Keratinocyte (primary cell): ENCODE measurements around the gene SEBOX. TPM values are rescaled to one million over a fixed set of nuclear protein-coding genes. Genes with fewer than 3 reads are reported as not detected.

ENCODE experiments used
- DNase-seq: peaks from one replicate; pipeline ENCODE4 v3.0.0-alpha.2; 2011; ENCODE audit warnings: low read depth, missing footprints, low spot score
- FAIRE-seq: peaks from 2 replicates; lab custom pipeline; 2011; peaks lifted over from hg19 to GRCh38; lab: Jason Lieb, UNC
- H2AFZ ChIP-seq: 2 replicates; pipeline ENCODE4 v1.6.0; 2012; ENCODE audit warnings: low read length, control low read depth, inconsistent platforms; ENCODE audit not compliant: control insufficient read depth
- H3K27ac ChIP-seq: 2 replicates; pipeline ENCODE4 v1.5.1; 2011; ENCODE audit warnings: low read length; ENCODE audit not compliant: control insufficient read depth, insufficient read depth
- H3K27me3 ChIP-seq: 3 replicates; pipeline ENCODE4 v1.6.0; 2011; ENCODE audit warnings: low read length; ENCODE audit not compliant: control insufficient read depth, insufficient read depth; ENCODE audit errors: extremely low read depth
- H3K36me3 ChIP-seq, 2 experiments: 2 replicates in 1 of 2; 3 replicates in 1 of 2; pipeline ENCODE4 v1.5.1; 2011; ENCODE audit warnings: low read length in 2 of 2, mild to moderate bottlenecking in 1 of 2; ENCODE audit not compliant: control insufficient read depth in 2 of 2, insufficient read depth in 2 of 2; ENCODE audit errors: extremely low read depth in 1 of 2
- H3K4me1 ChIP-seq: 3 replicates; pipeline ENCODE4 v1.5.1; 2011; ENCODE audit warnings: low read length; ENCODE audit not compliant: control insufficient read depth, insufficient read depth; ENCODE audit errors: extremely low read depth
- H3K4me2 ChIP-seq: 3 replicates; pipeline ENCODE4 v1.6.0; 2011; ENCODE audit warnings: low read depth, low read length; ENCODE audit not compliant: control insufficient read depth, insufficient read depth; ENCODE audit errors: extremely low read depth
- H3K4me3 ChIP-seq, 3 experiments: fragments of 200-600 bp in 1 of 3; sonication (generic) in 1 of 3; 2 replicates in 2 of 3; 3 replicates in 1 of 3; pipeline ENCODE4 v1.5.1; 2011 to 2016; ENCODE audit warnings: low read length in 3 of 3, mild to moderate bottlenecking in 3 of 3, control low read depth in 2 of 3, inconsistent platforms in 1 of 3, low read depth in 1 of 3, mixed read lengths in 1 of 3, mixed run types in 1 of 3, moderate library complexity in 1 of 3; ENCODE audit not compliant: control insufficient read depth in 2 of 3, insufficient read depth in 2 of 3; ENCODE audit errors: extremely low read depth in 1 of 3
- H3K79me2 ChIP-seq: 2 replicates; pipeline ENCODE4 v1.6.0; 2012; ENCODE audit warnings: low read length; ENCODE audit not compliant: control insufficient read depth, insufficient read depth
- H3K9ac ChIP-seq: 3 replicates; pipeline ENCODE4 v1.6.0; 2011; ENCODE audit warnings: low read length; ENCODE audit not compliant: control insufficient read depth, insufficient read depth; ENCODE audit errors: extremely low read depth
- H3K9me1 ChIP-seq: 3 replicates; pipeline ENCODE4 v1.6.0; 2011; ENCODE audit warnings: low read length; ENCODE audit not compliant: control insufficient read depth, insufficient read depth; ENCODE audit errors: extremely low read depth
- H3K9me3 ChIP-seq: 2 replicates; pipeline ENCODE4 v1.5.1; 2012; ENCODE audit warnings: low read depth, low read length; ENCODE audit not compliant: control insufficient read depth
- H4K20me1 ChIP-seq: 3 replicates; pipeline ENCODE4 v1.6.0; 2011; ENCODE audit warnings: low read length; ENCODE audit not compliant: control insufficient read depth, insufficient read depth; ENCODE audit errors: extremely low read depth
- EZH2 ChIP-seq: IDR thresholded peaks from one replicate; pipeline ENCODE4 v1.6.1; 2012; ENCODE audit warnings: inconsistent platforms, mild to moderate bottlenecking, low read length, moderate library complexity
- dilution Hi-C: fragments of 300-500 bp; cut with MboI; formaldehyde crosslinking; loops from one replicate; pipeline ENCODE4 v1.7.0; 2020; ENCODE audit warnings: low sequenced_read_pairs; ENCODE audit not compliant: extremely low pct_ligation_motif_present
- polyA plus RNA-seq, 5 experiments: library from polyadenylated mRNA; depleted of rRNA in 3 of 5; stranded (reverse) in 3 of 5; stranded (forward) in 1 of 5; unstranded in 1 of 5; fragments of >200 nt; gene quantifications; 1 replicate in 1 of 5; 2 replicates in 3 of 5; 3 replicates in 1 of 5; pipeline versions ENCODE4 v1.2.1 to v1.2.3, GENCODE V29; 2011 to 2012; ENCODE audit warnings: missing spikeins in 2 of 5, low read depth in 1 of 5, low replicate concordance in 1 of 5
- TF ChIP-seq, protein P1 (sequence below), 3 experiments: IDR thresholded peaks in 1 of 3; conservative IDR thresholded peaks in 1 of 3; optimal IDR thresholded peaks in 1 of 3; 2 replicates in 2 of 3; 3 replicates in 1 of 3; pipeline versions ENCODE3 to v1.5.1; 2011; ENCODE audit warnings: low read length in 3 of 3, mild to moderate bottlenecking in 3 of 3, moderate library complexity in 2 of 3, control low read depth in 1 of 3, inconsistent platforms in 1 of 3; ENCODE audit not compliant: insufficient read depth in 2 of 3; ENCODE audit errors: extremely low read depth in 1 of 3

The SEBOX gene
- polyA plus RNA-seq, 1 donor (not counting 4 experiments of a cell fraction or from before 2014, with no cell fraction given) = not detected

GRCh38 chr17:28390984-28391383, 26.0 kb upstream of the SEBOX start:
- FAIRE-seq (no peak), DNase-seq (no peak)
- Histone ChIP-seq H3K9ac (no peak overlapping the region), H3K79me2 (no peaks in the 10 kb centered on the region), H3K4me1 (peaks cover 10% of the 10 kb centered on the region), H3K4me3 (no peak overlapping the region), H3K36me3 (no peaks in the 10 kb centered on the region), H3K9me1 (no peaks in the 10 kb centered on the region), H3K9me3 (no peaks in the 10 kb centered on the region), H2AFZ (no peak overlapping the region), H4K20me1 (no peaks in the 10 kb centered on the region), H3K27me3 (no peaks in the 10 kb centered on the region), H3K27ac (no peak overlapping the region), H3K4me2 (no peak overlapping the region)
- TF ChIP-seq EZH2 = no peak
- TF ChIP-seq, protein P1, sequence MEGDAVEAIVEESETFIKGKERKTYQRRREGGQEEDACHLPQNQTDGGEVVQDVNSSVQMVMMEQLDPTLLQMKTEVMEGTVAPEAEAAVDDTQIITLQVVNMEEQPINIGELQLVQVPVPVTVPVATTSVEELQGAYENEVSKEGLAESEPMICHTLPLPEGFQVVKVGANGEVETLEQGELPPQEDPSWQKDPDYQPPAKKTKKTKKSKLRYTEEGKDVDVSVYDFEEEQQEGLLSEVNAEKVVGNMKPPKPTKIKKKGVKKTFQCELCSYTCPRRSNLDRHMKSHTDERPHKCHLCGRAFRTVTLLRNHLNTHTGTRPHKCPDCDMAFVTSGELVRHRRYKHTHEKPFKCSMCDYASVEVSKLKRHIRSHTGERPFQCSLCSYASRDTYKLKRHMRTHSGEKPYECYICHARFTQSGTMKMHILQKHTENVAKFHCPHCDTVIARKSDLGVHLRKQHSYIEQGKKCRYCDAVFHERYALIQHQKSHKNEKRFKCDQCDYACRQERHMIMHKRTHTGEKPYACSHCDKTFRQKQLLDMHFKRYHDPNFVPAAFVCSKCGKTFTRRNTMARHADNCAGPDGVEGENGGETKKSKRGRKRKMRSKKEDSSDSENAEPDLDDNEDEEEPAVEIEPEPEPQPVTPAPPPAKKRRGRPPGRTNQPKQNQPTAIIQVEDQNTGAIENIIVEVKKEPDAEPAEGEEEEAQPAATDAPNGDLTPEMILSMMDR (optimal IDR thresholded peaks at IDR 0.05 in 1 of 3, IDR thresholded peaks at IDR 0.05 in 1 of 3, conservative IDR thresholded peaks at IDR 0.05 in 1 of 3; ENCODE audit: extremely low read depth in 1 of 3, insufficient read depth in 2 of 3, low read length in 3 of 3) = no peak
- dilution Hi-C loops = no loop called here

GRCh38 chr17:28390563-28390962, 25.6 kb upstream of the SEBOX start:
- no peak overlapping the region for H3K4me2 ChIP-seq
- H3K9ac ChIP-seq = no peak overlapping the region
- H3K9me3 ChIP-seq = no peaks in the 10 kb centered on the region
- H3K27ac ChIP-seq = no peak overlapping the region
- H3K79me2 ChIP-seq = no peaks in the 10 kb centered on the region
- dilution Hi-C loops = no loop called here
- TF ChIP-seq EZH2 = no peak
- TF ChIP-seq, protein P1 (optimal IDR thresholded peaks at IDR 0.05 in 1 of 3, IDR thresholded peaks at IDR 0.05 in 1 of 3, conservative IDR thresholded peaks at IDR 0.05 in 1 of 3; ENCODE audit: extremely low read depth in 1 of 3, insufficient read depth in 2 of 3, low read length in 3 of 3) = no peak
- no peaks in the 10 kb centered on the region for H3K9me1 ChIP-seq
- no peak for FAIRE-seq
- no peak overlapping the region for H2AFZ ChIP-seq
- H3K4me3 ChIP-seq = no peak overlapping the region
- no peaks in the 10 kb centered on the region for H3K27me3 ChIP-seq
- no peaks in the 10 kb centered on the region for H4K20me1 ChIP-seq
- peaks cover 10% of the 10 kb centered on the region for H3K4me1 ChIP-seq
- DNase-seq = no peak
- no peaks in the 10 kb centered on the region for H3K36me3 ChIP-seq
